ENCODE data around the gene MNX1. TPM values are rescaled to one million over a fixed set of nuclear protein-coding genes. Genes with fewer than 3 reads are reported as not detected.
A peak's percentile ranks its signal among the peaks of the same experiment; 100 is the strongest.

The MNX1 gene
- total RNA-seq, 4 donors from 2014 or later: 0.56 TPM; not detected in 3

- no peak overlapping the region for H3K4me3 ChIP-seq
- H3K4me1 ChIP-seq: peaks cover 25% of the 10 kb centered on the region
- peaks cover 98% of the 10 kb centered on the region for H3K27me3 ChIP-seq
- no peaks in the 10 kb centered on the region for H3K9me3 ChIP-seq
- 21% methylated on average over 10 of the region's 10 CpGs for WGBS
- H3K27ac ChIP-seq: no peak overlapping the region
- no peak for TF ChIP-seq CTCF (IDR thresholded peaks at IDR 0.05)
- no peak for TF ChIP-seq POLR2AphosphoS5 (IDR thresholded peaks at IDR 0.05)
- TF ChIP-seq POLR2A (IDR thresholded peaks at IDR 0.05): no peak
- TF ChIP-seq EP300 (IDR thresholded peaks at IDR 0.05): no peak
- no peaks in the 10 kb centered on the region for H3K36me3 ChIP-seq
- DNase-seq (ENCODE audit: low spot score in 2 of 2): peak in 1 of 2 donors; percentile 2
These were observed 1.7 kb upstream of the MNX1 start for GRCh38 chr7:157012113-157012547.

DNA sequence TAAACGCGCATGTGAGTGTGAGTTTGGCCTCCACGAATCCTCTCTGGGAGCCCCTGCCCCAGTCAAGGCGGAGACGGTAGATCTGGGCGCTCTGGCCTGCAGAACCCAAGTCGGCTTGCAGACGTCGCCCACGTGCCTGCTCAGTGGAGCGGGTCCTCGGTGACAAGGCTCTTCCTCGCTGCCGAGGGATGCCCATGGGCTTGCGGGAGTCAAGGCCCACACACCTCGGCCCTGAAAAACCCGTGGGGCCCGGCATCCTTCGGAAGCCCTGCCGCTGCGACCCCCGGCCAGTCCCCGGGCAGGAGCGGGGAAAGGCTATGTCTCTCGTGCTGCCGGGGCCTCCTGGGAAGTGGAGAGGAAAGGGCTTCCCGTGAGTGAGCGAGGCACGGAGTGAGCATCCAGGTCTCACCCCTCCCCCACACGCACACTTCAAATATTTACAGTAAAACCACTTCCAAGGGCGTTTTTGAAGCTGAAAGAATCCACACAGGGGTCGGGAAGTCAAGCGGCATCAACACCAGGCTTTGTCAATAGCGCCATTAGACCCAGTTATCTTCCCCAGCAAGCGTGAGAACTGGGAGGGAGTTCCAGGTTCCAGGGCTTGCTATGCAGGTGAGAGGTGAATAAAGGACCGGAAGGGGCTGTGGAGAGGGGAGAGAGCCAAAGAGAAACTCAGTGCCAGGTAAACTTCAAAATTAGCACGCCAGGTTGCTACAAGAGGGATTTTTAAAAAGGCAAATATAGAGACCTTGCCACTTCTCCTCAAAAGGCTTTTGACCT, 1.1 kb upstream of the MNX1 start:
- no peak for TF ChIP-seq POLR2A (IDR thresholded peaks at IDR 0.05)
- TF ChIP-seq CTCF (IDR thresholded peaks at IDR 0.05): no peak
- TF ChIP-seq EP300 (IDR thresholded peaks at IDR 0.05): no peak
- no peak for TF ChIP-seq POLR2AphosphoS5 (IDR thresholded peaks at IDR 0.05)
- peak; percentile 49 to 65 for DNase-seq (ENCODE audit: low spot score in 2 of 2)
- H3K9me3 ChIP-seq: no peaks in the 10 kb centered on the region
- H3K4me1 ChIP-seq: peaks cover 25% of the 10 kb centered on the region
- H3K36me3 ChIP-seq: no peaks in the 10 kb centered on the region
- H3K27ac ChIP-seq: no peak overlapping the region
- H3K27me3 ChIP-seq: peaks cover 98% of the 10 kb centered on the region
- H3K4me3 ChIP-seq: peak overlapping the region; percentile 60
- 3% methylated on average over 23 of the region's 37 CpGs for WGBS

GRCh38 chr7:157009778-157010587, 480 bp downstream of the MNX1 start:
- DNase-seq (ENCODE audit: low spot score in 2 of 2): peak in 1 of 2 donors; percentile 47
- peaks cover 98% of the 10 kb centered on the region for H3K27me3 ChIP-seq
- 0% methylated on average over 12 of the region's 130 CpGs for WGBS

GRCh38 chr7:157009170-157009777, 1.2 kb downstream of the MNX1 start:
- Histone ChIP-seq H3K27ac (no peak overlapping the region), H3K4me3 (peak overlapping the region; percentile 29), H3K9me3 (no peaks in the 10 kb centered on the region), H3K27me3 (peaks cover 98% of the 10 kb centered on the region), H3K36me3 (no peaks in the 10 kb centered on the region), H3K4me1 (peaks cover 41% of the 10 kb centered on the region)
- TF ChIP-seq EP300 (IDR thresholded peaks at IDR 0.05) (no peak), CTCF (IDR thresholded peaks at IDR 0.05) (no peak), POLR2AphosphoS5 (IDR thresholded peaks at IDR 0.05) (no peak), POLR2A (IDR thresholded peaks at IDR 0.05) (no peak)
- WGBS: 6% methylated on average over 6 of the region's 49 CpGs
- DNase-seq (ENCODE audit: low spot score in 2 of 2): peak; percentile 31 to 72

More at GRCh38 chr7:157009778-157010587, 480 bp downstream of the MNX1 start:
- no peaks in the 10 kb centered on the region for H3K9me3 ChIP-seq
- H3K36me3 ChIP-seq: no peaks in the 10 kb centered on the region
- peak overlapping the region; percentile 60 for H3K4me3 ChIP-seq
- H3K4me1 ChIP-seq: peaks cover 34% of the 10 kb centered on the region
- TF ChIP-seq CTCF (IDR thresholded peaks at IDR 0.05) (no peak), POLR2A (IDR thresholded peaks at IDR 0.05) (no peak), POLR2AphosphoS5 (IDR thresholded peaks at IDR 0.05) (no peak), EP300 (IDR thresholded peaks at IDR 0.05) (no peak)
- no peak overlapping the region for H3K27ac ChIP-seq
